GM04503 (cell line): ENCODE results near the gene DYNC1LI2.
"Not testable (repeated sequence)": the region's sequence is repeated elsewhere in the genome, so short reads cannot be mapped to it uniquely, and the experiment has no call there.

Source experiments
- DNase-seq: peaks from one replicate; pipeline ENCODE4 v3.0.0-alpha.2; 2012; ENCODE audit warnings: low read depth

The DYNC1LI2 gene

GRCh38 chr16:66751303-66751991, at the start of gene DYNC1LI2:
Gene DYNC1LI2, minus strand, starts transcription at chr16:66751609. Its CDS starts 18 bp downstream, at chr16:66751591.
- DNase-seq: no peak

GRCh38 chr16:66800856-66801255, 49.4 kb upstream of the DYNC1LI2 start:
- DNase-seq: no peak

- DNase-seq: peak; percentile 14
Measured at GRCh38 chr16:66798161-66798560, 46.8 kb upstream of the DYNC1LI2 start.

GRCh38 chr16:66793984-66794383, 42.6 kb upstream of the DYNC1LI2 start:
- DNase-seq: not testable (repeated sequence)

GRCh38 chr16:66790130-66790733, 38.8 kb upstream of the DYNC1LI2 start:
- DNase-seq: no peak

- DNase-seq: no peak
Measured at GRCh38 chr16:66787427-66787826, 36.0 kb upstream of the DYNC1LI2 start.

- DNase-seq: no peak
Measured at GRCh38 chr16:66786551-66786950, 35.1 kb upstream of the DYNC1LI2 start.

- DNase-seq: no peak
Measured at GRCh38 chr16:66776457-66776856, 25.0 kb upstream of the DYNC1LI2 start.

GRCh38 chr16:66774981-66775380, 23.6 kb upstream of the DYNC1LI2 start:
- no peak for DNase-seq

GRCh38 chr16:66758086-66758485, 6.7 kb upstream of the DYNC1LI2 start:
- no peak for DNase-seq

GRCh38 chr16:66754819-66755218, 3.4 kb upstream of the DYNC1LI2 start:
- no peak for DNase-seq

GRCh38 chr16:66754211-66754610, 2.8 kb upstream of the DYNC1LI2 start:
- DNase-seq: no peak

- DNase-seq: no peak
Measured at GRCh38 chr16:66752958-66753357, 1.5 kb upstream of the DYNC1LI2 start.

GRCh38 chr16:66752379-66752778, 970 bp upstream of the DYNC1LI2 start:
- no peak for DNase-seq

GRCh38 chr16:66751992-66752322, 548 bp upstream of the DYNC1LI2 start:
- no peak for DNase-seq

- no peak for DNase-seq
Measured at GRCh38 chr16:66751053-66751302, 431 bp downstream of the DYNC1LI2 start.

- no peak for DNase-seq
Measured at GRCh38 chr16:66750279-66751052, 943 bp downstream of the DYNC1LI2 start.

GRCh38 chr16:66746682-66747081, 4.7 kb downstream of the DYNC1LI2 start:
- no peak for DNase-seq

- DNase-seq: no peak
Measured at GRCh38 chr16:66746048-66746447, 5.4 kb downstream of the DYNC1LI2 start.

GRCh38 chr16:66741950-66742808, 9.2 kb downstream of the DYNC1LI2 start:
- DNase-seq: no peak

- DNase-seq: peak; percentile 70
Measured at GRCh38 chr16:66741169-66741900, 10.1 kb downstream of the DYNC1LI2 start.

GRCh38 chr16:66740533-66740932, 10.9 kb downstream of the DYNC1LI2 start:
- no peak for DNase-seq
